ENCODE measurements around the gene SLC12A4.

SLC12A4 gene

DNA sequence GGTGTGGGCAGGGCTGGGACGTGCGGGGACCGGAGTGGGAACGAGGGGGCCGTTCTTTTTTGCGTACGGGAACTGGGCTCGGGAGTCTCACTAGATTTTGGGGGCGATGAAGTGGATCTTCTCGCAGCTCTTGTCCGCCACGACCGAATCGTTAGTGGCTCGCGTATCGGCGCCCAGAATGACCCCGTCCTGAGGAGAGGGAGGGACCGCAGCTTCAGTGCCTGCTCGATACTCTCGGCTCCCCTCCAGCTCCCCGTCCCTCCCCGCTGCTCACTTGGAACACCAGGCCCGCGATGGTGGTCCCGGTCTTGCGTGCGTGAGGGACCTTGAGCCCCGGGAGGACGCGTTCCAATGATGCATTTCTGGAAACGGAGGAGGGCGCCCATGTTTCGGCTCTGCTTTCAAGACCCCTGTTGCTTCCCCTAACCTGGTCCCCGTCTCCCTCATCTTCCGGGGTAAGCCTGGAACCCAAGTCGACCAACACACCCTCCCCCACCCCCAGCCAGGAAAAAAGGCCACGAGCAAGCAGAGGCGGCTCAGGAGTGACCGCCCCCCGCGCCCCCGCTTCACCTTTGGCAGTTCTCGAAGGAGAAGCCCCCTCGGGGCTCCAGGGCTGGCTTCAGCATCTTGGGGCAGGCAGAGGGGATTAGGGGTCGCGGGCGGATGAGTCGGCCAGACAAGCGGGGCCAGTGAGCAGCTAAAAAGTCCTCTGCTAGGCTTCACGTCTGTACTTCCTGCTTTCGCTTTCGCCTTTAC, 32.1 kb downstream of the SLC12A4 start, which contains the start of gene PSMB10:
TSS of gene PSMB10 (minus strand) at position 727 of the 756 bp plus-strand sequence. CDS start at position 626, 101 bp downstream.
- peak; percentile 70 for DNase-seq (ENCODE audit: low spot score)
- in situ Hi-C loops (cut with MboI; ENCODE audit: low sequenced_read_pairs, unreplicated experiment), result no loop called here

GRCh38 chr16:67935402-67936123, 32.9 kb downstream of the SLC12A4 start:
- TF ChIP-seq, protein P1, sequence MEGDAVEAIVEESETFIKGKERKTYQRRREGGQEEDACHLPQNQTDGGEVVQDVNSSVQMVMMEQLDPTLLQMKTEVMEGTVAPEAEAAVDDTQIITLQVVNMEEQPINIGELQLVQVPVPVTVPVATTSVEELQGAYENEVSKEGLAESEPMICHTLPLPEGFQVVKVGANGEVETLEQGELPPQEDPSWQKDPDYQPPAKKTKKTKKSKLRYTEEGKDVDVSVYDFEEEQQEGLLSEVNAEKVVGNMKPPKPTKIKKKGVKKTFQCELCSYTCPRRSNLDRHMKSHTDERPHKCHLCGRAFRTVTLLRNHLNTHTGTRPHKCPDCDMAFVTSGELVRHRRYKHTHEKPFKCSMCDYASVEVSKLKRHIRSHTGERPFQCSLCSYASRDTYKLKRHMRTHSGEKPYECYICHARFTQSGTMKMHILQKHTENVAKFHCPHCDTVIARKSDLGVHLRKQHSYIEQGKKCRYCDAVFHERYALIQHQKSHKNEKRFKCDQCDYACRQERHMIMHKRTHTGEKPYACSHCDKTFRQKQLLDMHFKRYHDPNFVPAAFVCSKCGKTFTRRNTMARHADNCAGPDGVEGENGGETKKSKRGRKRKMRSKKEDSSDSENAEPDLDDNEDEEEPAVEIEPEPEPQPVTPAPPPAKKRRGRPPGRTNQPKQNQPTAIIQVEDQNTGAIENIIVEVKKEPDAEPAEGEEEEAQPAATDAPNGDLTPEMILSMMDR (IDR thresholded peaks at IDR 0.05; ENCODE audit: borderline replicate concordance, control extremely low read depth, extremely low read depth, insufficient read depth, missing control alignments), result no peak

More for the DNA sequence above, 32.1 kb downstream of the SLC12A4 start, which contains the start of gene PSMB10:
- TF ChIP-seq, protein P1 (IDR thresholded peaks at IDR 0.05; ENCODE audit: borderline replicate concordance, control extremely low read depth, extremely low read depth, insufficient read depth, missing control alignments), result no peak

GRCh38 chr16:67935101-67935401, 33.4 kb downstream of the SLC12A4 start:
- TF ChIP-seq, protein P1 (IDR thresholded peaks at IDR 0.05; ENCODE audit: borderline replicate concordance, control extremely low read depth, extremely low read depth, insufficient read depth, missing control alignments), result no peak
- DNase-seq (ENCODE audit: low spot score), result no peak
- in situ Hi-C loops (cut with MboI; ENCODE audit: low sequenced_read_pairs, unreplicated experiment), result no loop called here

More at GRCh38 chr16:67935402-67936123, 32.9 kb downstream of the SLC12A4 start:
- in situ Hi-C loops (cut with MboI; ENCODE audit: low sequenced_read_pairs, unreplicated experiment), result no loop called here
- DNase-seq (ENCODE audit: low spot score), result peak; percentile 99

DNA sequence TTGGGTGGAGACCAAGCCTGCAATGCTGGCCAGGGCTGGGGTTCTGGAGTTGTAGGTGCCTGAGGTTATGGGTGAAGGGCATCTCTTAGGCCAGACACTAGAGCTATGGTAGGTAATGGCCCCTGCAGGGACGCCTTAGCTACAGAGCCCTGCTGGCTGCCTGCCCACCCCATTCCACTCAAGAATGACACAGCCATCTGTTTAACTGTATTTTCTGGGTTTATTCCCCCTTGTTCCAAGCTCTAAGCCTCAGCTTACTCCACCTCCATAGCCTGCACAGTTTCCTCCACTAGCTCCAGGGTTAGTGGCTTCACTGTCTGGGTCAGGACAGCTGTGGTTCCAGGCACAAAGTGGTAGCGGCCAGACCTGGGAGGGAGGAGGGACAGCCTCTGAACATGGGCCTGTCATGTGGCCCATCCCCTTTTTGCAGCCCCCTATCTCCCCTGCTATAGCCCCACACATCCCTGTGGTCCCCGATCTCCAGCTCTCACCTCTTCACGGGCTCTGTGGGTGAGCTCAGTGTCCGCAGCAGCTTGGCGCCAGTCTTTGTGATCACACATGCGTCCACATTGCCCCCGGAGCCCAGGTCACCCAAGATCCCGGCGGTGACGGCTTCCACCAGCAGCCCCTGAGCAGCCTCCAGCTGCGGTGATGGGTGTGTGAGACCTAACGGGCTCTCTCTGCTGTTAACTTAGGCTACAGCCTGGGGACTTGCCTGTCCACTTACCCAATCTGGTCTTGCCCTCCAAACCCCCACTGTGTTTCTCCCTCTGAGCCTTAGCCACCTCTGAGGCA, 33.9 kb downstream of the SLC12A4 start:
- in situ Hi-C loops (cut with MboI; ENCODE audit: low sequenced_read_pairs, unreplicated experiment), result no loop called here

GRCh38 chr16:67933805-67934204, 34.6 kb downstream of the SLC12A4 start:
- in situ Hi-C loops (cut with MboI; ENCODE audit: low sequenced_read_pairs, unreplicated experiment), result no loop called here
- TF ChIP-seq, protein P1 (IDR thresholded peaks at IDR 0.05; ENCODE audit: borderline replicate concordance, control extremely low read depth, extremely low read depth, insufficient read depth, missing control alignments), result no peak
- no peak for DNase-seq (ENCODE audit: low spot score)

More for the DNA sequence above, 33.9 kb downstream of the SLC12A4 start:
- TF ChIP-seq, protein P1 (IDR thresholded peaks at IDR 0.05; ENCODE audit: borderline replicate concordance, control extremely low read depth, extremely low read depth, insufficient read depth, missing control alignments), result no peak
- DNase-seq (ENCODE audit: low spot score), result no peak

GRCh38 chr16:67932462-67932840, 36.0 kb downstream of the SLC12A4 start:
- no peak for DNase-seq (ENCODE audit: low spot score)
- in situ Hi-C loops (cut with MboI; ENCODE audit: low sequenced_read_pairs, unreplicated experiment), result no loop called here
- TF ChIP-seq, protein P1 (IDR thresholded peaks at IDR 0.05; ENCODE audit: borderline replicate concordance, control extremely low read depth, extremely low read depth, insufficient read depth, missing control alignments), result no peak
